ENCODE data around the gene ST7. TPM values are rescaled to one million over a fixed set of nuclear protein-coding genes. Genes with fewer than 3 reads are reported as not detected.

Gene ST7
- total and polyA plus RNA-seq, 8 donors = 7.5 to 49.0 (median 16.1) TPM

GRCh38 chr7:117075934-117076333 lies 122.6 kb downstream of the ST7 start:
- WGBS, 5 donors = 97 to 100% (median 98%) methylated on average over 2 of the region's 2 CpGs
- H3K27me3 ChIP-seq = no peaks in the 10 kb centered on the region

GRCh38 chr7:117076426-117076943 lies 123.2 kb downstream of the ST7 start:
- 83 to 97% (median 89%) methylated on average over 7 of the region's 7 CpGs for WGBS, 5 donors
- no peak for DNase-seq
- Histone ChIP-seq H3K27ac (no peak overlapping the region), H3K36me3 (no peaks in the 10 kb centered on the region), H3K9me3 (peaks cover 0 to 11% (median 0%) of the 10 kb centered on the region in 4 donors), H3K4me1 (peaks cover 12 to 28% (median 21%) of the 10 kb centered on the region in 4 donors), H3K27me3 (no peaks in the 10 kb centered on the region), H3K4me3 (no peak overlapping the region)
- intact Hi-C loops (cut with DNase I; ENCODE audit: low total_unique reads) = no loop called here
- no peak for TF ChIP-seq EP300 (IDR thresholded peaks at IDR 0.05)
- TF ChIP-seq POLR2AphosphoS5 (IDR thresholded peaks at IDR 0.05) = no peak
- TF ChIP-seq POLR2A (IDR thresholded peaks at IDR 0.05) = no peak
- no peak for TF ChIP-seq CTCF (IDR thresholded peaks at IDR 0.05)

More at GRCh38 chr7:117075934-117076333, 122.6 kb downstream of the ST7 start:
- Histone ChIP-seq H3K27ac (no peak overlapping the region), H3K4me3 (no peak overlapping the region), H3K36me3 (no peaks in the 10 kb centered on the region), H3K4me1 (peaks cover 12 to 29% (median 21%) of the 10 kb centered on the region in 4 donors), H3K9me3 (peaks cover 0 to 11% (median 0%) of the 10 kb centered on the region in 4 donors)
- intact Hi-C loops (cut with DNase I; ENCODE audit: low total_unique reads) = no loop called here
- no peak for DNase-seq
- TF ChIP-seq POLR2AphosphoS5 (IDR thresholded peaks at IDR 0.05) (no peak), CTCF (IDR thresholded peaks at IDR 0.05) (no peak), EP300 (IDR thresholded peaks at IDR 0.05) (no peak), POLR2A (IDR thresholded peaks at IDR 0.05) (no peak)

GRCh38 chr7:117077658-117078057 lies 124.4 kb downstream of the ST7 start:
- Histone ChIP-seq H3K27ac (no peak overlapping the region), H3K36me3 (no peaks in the 10 kb centered on the region), H3K27me3 (no peaks in the 10 kb centered on the region), H3K4me1 (peaks cover 6 to 27% (median 16%) of the 10 kb centered on the region in 4 donors), H3K4me3 (no peak overlapping the region), H3K9me3 (peaks cover 0 to 11% (median 0%) of the 10 kb centered on the region in 4 donors)
- intact Hi-C loops (cut with DNase I; ENCODE audit: low total_unique reads) = no loop called here
- DNase-seq = no peak
- no peak for TF ChIP-seq EP300 (IDR thresholded peaks at IDR 0.05)
- TF ChIP-seq POLR2A (IDR thresholded peaks at IDR 0.05) = no peak
- no peak for TF ChIP-seq CTCF (IDR thresholded peaks at IDR 0.05)

- TF ChIP-seq POLR2A (IDR thresholded peaks at IDR 0.05) = no peak
- no peak for TF ChIP-seq CTCF (IDR thresholded peaks at IDR 0.05)
- TF ChIP-seq POLR2AphosphoS5 (IDR thresholded peaks at IDR 0.05) = no peak
- TF ChIP-seq EP300 (IDR thresholded peaks at IDR 0.05) = no peak
- intact Hi-C loops (cut with DNase I; ENCODE audit: low total_unique reads) = no loop called here
- DNase-seq = no peak
- 58 to 70% (median 59%) methylated on average over 2 of the region's 2 CpGs for WGBS, 5 donors
- Histone ChIP-seq H3K4me3 (no peak overlapping the region), H3K4me1 (peaks cover 0 to 36% (median 22%) of the 10 kb centered on the region in 4 donors), H3K27me3 (no peaks in the 10 kb centered on the region), H3K36me3 (no peaks in the 10 kb centered on the region), H3K9me3 (no peaks in the 10 kb centered on the region), H3K27ac (no peak overlapping the region)
Observed at GRCh38 chr7:117082647-117083046, 129.3 kb downstream of the ST7 start.
